PC-9 (cell line): Measurements from ENCODE around the gene MCM5. TPM values are rescaled to one million over a fixed set of nuclear protein-coding genes. Genes with fewer than 3 reads are reported as not detected.

Source experiments
- BruUV-seq: library from RNA; stranded (reverse); fragments of 400-500 nt; replicated peaks from 2 replicates; lab custom pipeline; 2021; lab: Mats Ljungman, UMichigan
- CTCF ChIA-PET: fragments of 300-600 bp; sonication (Branson Sonifier 250); formaldehyde crosslinking; loops from one replicate; lab custom pipeline; 2022; ENCODE audit warnings: antibody characterized with exemption; lab: Charles Lee
- POLR2A ChIA-PET: fragments of 300-600 bp; sonication (Branson Sonifier 250); formaldehyde crosslinking; loops from one replicate; lab custom pipeline; 2022; ENCODE audit warnings: antibody characterized with exemption; ENCODE audit not compliant: unreplicated experiment; lab: Charles Lee
- DNase-seq, 2 experiments: peaks; one replicate each; pipeline versions ENCODE4 v3.0.0 to v3.0.0-alpha.2; 2015 to 2022; ENCODE audit warnings: mixed read lengths in 1 of 2
- H2AFZ ChIP-seq: fragments of 200-600 bp; sonication (generic); 2 replicates; pipeline ENCODE4 v1.8.1; 2017; ENCODE audit warnings: antibody characterized with exemption
- H3F3A ChIP-seq: fragments of 200-600 bp; sonication (generic); 2 replicates; pipeline ENCODE4 v1.8.1; 2017; ENCODE audit warnings: antibody characterized with exemption, mild to moderate bottlenecking, low read depth; ENCODE audit not compliant: insufficient read depth
- H3K27ac ChIP-seq: fragments of 200-600 bp; sonication (generic); 2 replicates; pipeline ENCODE4 v1.6.1; 2016; ENCODE audit warnings: mixed run types
- H3K27me3 ChIP-seq: fragments of 200-600 bp; sonication (generic); 2 replicates; pipeline ENCODE4 v1.6.1; 2016; ENCODE audit warnings: low read depth, mixed run types; ENCODE audit not compliant: insufficient read depth
- H3K36me3 ChIP-seq: fragments of 200-600 bp; sonication (generic); 2 replicates; pipeline ENCODE4 v1.6.1; 2016; ENCODE audit warnings: low read depth, mixed run types
- H3K4me1 ChIP-seq: fragments of 200-600 bp; sonication (generic); replicated peaks from 2 replicates; pipeline ENCODE4 v1.6.1; 2016; ENCODE audit warnings: mixed run types; ENCODE audit not compliant: insufficient read depth
- H3K4me2 ChIP-seq: fragments of 200-600 bp; sonication (generic); 2 replicates; pipeline ENCODE4 v1.6.1; 2017; ENCODE audit warnings: mixed run types
- H3K4me3 ChIP-seq: fragments of 200-600 bp; sonication (generic); 2 replicates; pipeline ENCODE4 v1.6.1; 2016; ENCODE audit warnings: mixed run types
- H3K79me2 ChIP-seq: fragments of 200-600 bp; sonication (generic); 2 replicates; pipeline ENCODE4 v1.6.1; 2017; ENCODE audit warnings: low read depth, mixed run types
- H3K9me2 ChIP-seq: fragments of 200-600 bp; sonication (generic); 2 replicates; pipeline ENCODE4 v1.8.1; 2017; ENCODE audit warnings: mild to moderate bottlenecking; ENCODE audit not compliant: insufficient read depth
- H3K9me3 ChIP-seq: fragments of 200-600 bp; sonication (generic); 2 replicates; pipeline ENCODE4 v1.8.1; 2016; ENCODE audit warnings: low read depth; ENCODE audit not compliant: insufficient read depth
- H4K20me1 ChIP-seq: fragments of 200-600 bp; sonication (generic); 2 replicates; pipeline ENCODE4 v1.8.1; 2017; ENCODE audit not compliant: insufficient read depth
- CTCF ChIP-seq: fragments of 200-600 bp; sonication (generic); conservative IDR thresholded peaks from 2 replicates; pipeline ENCODE4 v1.6.1; 2017; ENCODE audit warnings: mixed run types, antibody characterized with exemption, mild to moderate bottlenecking, moderate library complexity
- EZH2 ChIP-seq: fragments of 200-600 bp; sonication (generic); IDR thresholded peaks from 2 replicates; pipeline ENCODE4 v1.8.0; 2017; ENCODE audit warnings: antibody characterized with exemption, low read depth
- intact Hi-C: fragments of 100-400 bp; cut with micrococcal nuclease; formaldehyde crosslinking; loops from one replicate; pipeline ENCODE4 v1.10.0; 2022; ENCODE audit not compliant: unreplicated experiment
- total RNA-seq: library from RNA; stranded (reverse); gene quantifications from 2 replicates; pipeline ENCODE4 v1.2.3, GENCODE V29; 2021

MCM5 gene
- total RNA-seq, 1 experiment from 2014 or later = 115 TPM

GRCh38 chr22:35432228-35432905 lies 32.4 kb downstream of the MCM5 start:
- no peak for TF ChIP-seq CTCF
- no peak for TF ChIP-seq EZH2
- H3K79me2 ChIP-seq = no peaks in the 10 kb centered on the region
- H3K4me1 ChIP-seq = peaks cover 10% of the 10 kb centered on the region
- H3K9me2 ChIP-seq = no peaks in the 10 kb centered on the region
- H3K9me3 ChIP-seq = peaks cover 19% of the 10 kb centered on the region
- H3K27me3 ChIP-seq = no peaks in the 10 kb centered on the region
- no peak overlapping the region for H3K4me2 ChIP-seq
- H2AFZ ChIP-seq = no peak overlapping the region
- peaks cover 34% of the 10 kb centered on the region; the same call in 1 of the 2 replicates for H3F3A ChIP-seq
- no TSS peak for BruUV-seq
- DNase-seq = no peak
- ChIA-PET POLR2A (no interaction called here), CTCF (no interaction called here)
- intact Hi-C loops = no loop called here
- no peak overlapping the region for H3K27ac ChIP-seq
- H4K20me1 ChIP-seq = no peaks in the 10 kb centered on the region
- no peak overlapping the region for H3K4me3 ChIP-seq
- H3K36me3 ChIP-seq = peaks cover 20% of the 10 kb centered on the region; the same call in 1 of the 2 replicates

GRCh38 chr22:35434061-35434710 lies 34.2 kb downstream of the MCM5 start:
- no peaks in the 10 kb centered on the region for H3K79me2 ChIP-seq
- no peaks in the 10 kb centered on the region for H3K27me3 ChIP-seq
- no peaks in the 10 kb centered on the region for H4K20me1 ChIP-seq
- no TSS peak for BruUV-seq
- intact Hi-C loops = no loop called here
- H3K9me3 ChIP-seq = peaks cover 19% of the 10 kb centered on the region
- no peak overlapping the region for H3K4me2 ChIP-seq
- DNase-seq = no peak
- H3K4me1 ChIP-seq = peaks cover 5% of the 10 kb centered on the region
- TF ChIP-seq CTCF (no peak), EZH2 (no peak)
- H2AFZ ChIP-seq = no peak overlapping the region
- H3K4me3 ChIP-seq = no peak overlapping the region
- H3K9me2 ChIP-seq = no peaks in the 10 kb centered on the region
- peaks cover 20% of the 10 kb centered on the region; the same call in 1 of the 2 replicates for H3K36me3 ChIP-seq
- ChIA-PET POLR2A (no interaction called here), CTCF (interaction anchor here (0.7 kb wide), 1 partner anchor 140 kb away, joined by 7 read pairs; no protein-coding TSS in a partner anchor)
- peaks cover 29% of the 10 kb centered on the region; the same call in 1 of the 2 replicates for H3F3A ChIP-seq
- H3K27ac ChIP-seq = no peak overlapping the region

- peaks cover 20% of the 10 kb centered on the region; the same call in 1 of the 2 replicates for H3K36me3 ChIP-seq
- no peaks in the 10 kb centered on the region for H4K20me1 ChIP-seq
- H3K27me3 ChIP-seq = no peaks in the 10 kb centered on the region
- no peaks in the 10 kb centered on the region for H3K79me2 ChIP-seq
- no peak for DNase-seq
- peaks cover 5% of the 10 kb centered on the region for H3K4me1 ChIP-seq
- intact Hi-C loops = no loop called here
- POLR2A ChIA-PET = no interaction called here
- H3K9me3 ChIP-seq = peaks cover 19% of the 10 kb centered on the region
- H3K4me3 ChIP-seq = no peak overlapping the region
- no peaks in the 10 kb centered on the region for H3K9me2 ChIP-seq
- no TSS peak for BruUV-seq
- no peak overlapping the region for H3K4me2 ChIP-seq
- H3K27ac ChIP-seq = no peak overlapping the region
- TF ChIP-seq CTCF (no peak), EZH2 (no peak)
- H3F3A ChIP-seq = peaks cover 21% of the 10 kb centered on the region; the same call in 1 of the 2 replicates
- CTCF ChIA-PET = no interaction called here
- no peak overlapping the region for H2AFZ ChIP-seq
Measured at GRCh38 chr22:35435201-35435740, 35.3 kb downstream of the MCM5 start.
